ELR (cell line): Measurements from ENCODE around the gene C19orf67.

Experiments
- DNase-seq: peaks from one replicate; pipeline ENCODE4 v3.0.0-alpha.2; 2015; ENCODE audit warnings: low read depth

Gene C19orf67

GRCh38 chr19:14081797-14082674 lies 3.5 kb downstream of the C19orf67 start:
- peak; percentile 44 for DNase-seq

GRCh38 chr19:14080887-14081796 lies 4.4 kb downstream of the C19orf67 start:
- peak; percentile 100 for DNase-seq

GRCh38 chr19:14078411-14078810 lies 7.2 kb downstream of the C19orf67 start:
- DNase-seq, result no peak

GRCh38 chr19:14073925-14074838 lies 11.4 kb downstream of the C19orf67 start:
- DNase-seq, result peak; percentile 17

- DNase-seq, result peak; percentile 84
These were observed 12.2 kb downstream of the C19orf67 start for GRCh38 chr19:14073261-14073924.

DNA sequence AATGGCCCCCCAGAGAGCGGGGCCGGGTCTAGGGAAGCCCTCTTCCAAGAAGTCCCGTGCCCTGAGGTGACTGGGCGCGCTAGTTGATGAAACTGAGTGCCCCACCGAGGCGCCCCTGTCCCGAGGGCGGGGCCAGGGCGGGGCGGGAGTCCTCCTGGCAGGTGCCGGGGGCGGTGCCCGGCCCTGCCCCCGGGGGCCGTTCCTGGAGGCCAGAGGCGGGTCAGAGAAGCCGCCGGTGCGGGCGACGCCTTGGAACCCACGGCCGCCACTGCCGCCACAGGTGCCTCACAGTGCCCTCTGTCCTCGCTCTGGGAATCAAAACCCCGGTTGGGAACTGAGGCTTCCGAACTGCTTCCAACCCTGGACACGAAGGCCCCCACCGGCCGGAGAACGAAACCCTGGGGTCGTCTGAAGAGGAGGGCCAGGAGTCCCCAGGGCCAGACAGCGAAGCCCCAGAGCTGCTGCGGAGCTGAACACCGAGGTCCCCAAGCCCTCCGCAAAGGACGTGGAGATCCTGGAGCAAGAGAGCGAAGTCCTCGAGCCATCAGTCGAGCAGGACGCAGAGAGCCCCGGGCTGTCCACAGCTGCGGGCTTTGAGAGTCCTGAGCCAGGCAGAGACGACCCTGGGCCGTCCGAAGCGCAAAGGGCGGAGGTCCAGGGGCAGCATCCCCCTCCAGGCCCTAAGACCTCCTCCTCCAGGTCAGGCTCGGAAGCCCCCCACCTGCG lies 12.9 kb downstream of the C19orf67 start, which contains the start of gene MISP3:
MISP3 (plus strand) TSS at position 252 of the 726 bp plus-strand sequence. CDS start 524 bp downstream, outside the sequence.
- DNase-seq, result peak; percentile 48

GRCh38 chr19:14070268-14071050 lies 15.1 kb downstream of the C19orf67 start:
- no peak for DNase-seq

- DNase-seq, result no peak
These were observed 19.4 kb downstream of the C19orf67 start for GRCh38 chr19:14066134-14066533.

GRCh38 chr19:14063105-14063504 lies 22.5 kb downstream of the C19orf67 start:
- DNase-seq, result peak; percentile 13

DNA sequence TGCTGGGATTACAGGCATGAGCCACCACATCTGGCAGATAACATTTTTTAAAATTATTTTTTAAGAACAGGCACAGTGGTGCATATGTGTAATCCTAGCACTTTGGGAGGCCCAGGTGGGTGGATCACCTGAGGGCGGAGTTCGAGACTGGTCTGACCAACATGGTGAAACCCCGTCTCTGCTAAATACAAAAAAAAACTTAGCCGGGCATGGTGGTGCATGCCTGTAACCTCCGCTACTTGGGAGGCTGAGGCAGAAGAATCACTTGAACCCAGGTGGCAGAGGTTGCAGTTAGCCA lies 23.1 kb downstream of the C19orf67 start:
- no peak for DNase-seq

GRCh38 chr19:14061751-14062557 lies 23.6 kb downstream of the C19orf67 start, which contains the start of gene PALM3:
Gene PALM3 (minus strand): TSS chr19:14062076. CDS start chr19:14061980, 96 bp downstream.
- DNase-seq, result no peak

GRCh38 chr19:14061081-14061749 lies 24.4 kb downstream of the C19orf67 start:
- no peak for DNase-seq

DNA sequence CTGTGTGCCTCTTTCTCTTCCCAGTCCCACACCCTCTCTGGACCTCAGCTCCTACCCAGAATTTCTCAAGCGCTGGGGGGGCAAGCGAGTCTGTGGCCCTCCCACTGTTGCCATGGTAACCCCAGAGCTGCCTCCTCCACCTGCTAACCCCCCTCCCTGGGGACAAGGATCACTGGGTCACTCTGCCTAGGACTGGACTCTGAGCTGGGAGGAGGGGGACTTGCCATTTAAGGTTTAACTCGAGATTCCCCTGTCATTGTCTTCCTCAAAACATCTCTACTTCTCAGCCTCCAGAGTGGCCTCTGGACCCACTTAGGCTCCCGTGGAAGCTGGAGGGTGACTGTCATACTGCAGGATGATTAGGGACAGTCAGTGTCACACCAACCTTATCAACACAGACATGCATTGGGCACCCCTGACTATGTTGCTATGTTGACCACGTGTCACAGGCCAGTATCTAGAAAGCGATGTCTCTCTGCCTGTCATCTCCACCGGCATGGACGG lies 25.9 kb downstream of the C19orf67 start:
- DNase-seq, result no peak

DNA sequence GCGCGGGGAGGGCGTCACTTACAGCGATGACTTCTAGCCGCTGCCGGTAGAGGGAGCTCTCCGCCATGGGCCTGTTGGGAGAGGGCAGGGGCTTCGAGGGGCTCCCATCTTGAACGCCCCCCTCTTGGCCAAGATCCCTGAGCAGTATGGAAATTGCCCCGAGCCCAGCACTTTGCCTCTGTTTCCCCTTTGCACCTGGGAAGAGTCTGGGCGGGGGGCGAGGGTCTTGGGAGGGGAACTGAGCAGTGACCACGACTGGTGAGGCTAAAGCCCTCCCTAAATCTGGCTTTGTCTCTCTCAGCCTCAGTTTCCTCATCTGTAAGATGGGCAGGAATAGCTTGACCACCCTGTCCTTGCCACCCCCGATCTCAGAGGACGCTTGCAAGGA lies 26.5 kb downstream of the C19orf67 start:
- DNase-seq, result peak; percentile 26

DNA sequence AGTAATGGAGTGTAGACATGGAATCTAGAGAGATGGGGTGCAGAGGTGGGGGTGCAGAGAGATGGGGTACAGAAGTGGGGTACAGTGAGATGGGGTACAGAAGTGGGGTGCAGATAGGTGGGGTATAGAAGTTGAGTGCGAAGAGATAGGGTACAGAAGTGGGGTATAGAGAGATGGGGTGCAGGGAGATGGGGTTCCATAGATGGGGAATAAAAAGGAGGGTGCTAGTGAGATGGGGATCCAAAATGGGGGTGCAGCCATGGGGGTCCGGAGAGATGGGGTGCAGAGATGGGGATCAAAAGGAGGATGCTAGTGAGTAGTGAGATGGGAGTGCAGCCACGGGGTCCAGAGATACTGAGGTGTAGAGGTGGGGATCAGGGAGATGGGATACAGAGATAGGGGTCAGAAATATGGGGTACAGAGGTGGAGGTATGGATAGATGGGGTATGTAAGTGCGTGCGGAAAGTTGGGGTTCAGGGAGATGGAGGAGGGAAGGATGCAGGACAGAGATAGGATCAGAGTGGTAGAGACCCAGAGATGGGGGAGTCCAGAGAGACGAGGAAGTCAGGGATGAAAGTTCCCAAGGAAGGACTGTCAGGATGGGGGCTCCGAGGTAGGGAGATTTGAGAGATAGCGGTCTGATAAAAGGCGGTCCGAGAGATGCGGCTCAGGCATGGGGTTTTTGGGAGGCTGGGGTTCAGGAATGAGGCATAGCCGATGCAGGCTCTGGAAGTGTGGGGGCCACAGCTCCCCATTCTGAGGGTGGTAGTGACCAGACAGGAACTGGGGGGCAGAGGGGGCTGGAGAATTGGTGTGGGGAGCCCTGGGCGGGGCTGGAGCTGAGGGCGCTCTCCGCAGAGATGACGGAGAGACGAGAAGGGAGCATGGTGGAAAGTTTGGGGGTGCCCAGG lies 27.1 kb downstream of the C19orf67 start:
- no peak for DNase-seq

- DNase-seq, result no peak
These were observed 28.7 kb downstream of the C19orf67 start for GRCh38 chr19:14056741-14057356.
